HFFc6 (cell line): ENCODE data around the gene TNKS1BP1. TPM values are rescaled to one million over a fixed set of nuclear protein-coding genes. Genes with fewer than 3 reads are reported as not detected.

Experiments
- DNase-seq: peaks from one replicate; pipeline ENCODE4 v3.0.0-alpha.2; 2018
- H3K27ac Mint-ChIP-seq: 2 replicates; pipeline ENCODE4 v1.8.0; 2020; ENCODE audit warnings: mild to moderate bottlenecking, mixed read lengths
- H3K27me3 Mint-ChIP-seq: 2 replicates; pipeline ENCODE4 v1.8.0; 2021; ENCODE audit warnings: mild to moderate bottlenecking, moderate library complexity, mixed read lengths; ENCODE audit not compliant: insufficient read depth
- H3K36me3 Mint-ChIP-seq: 2 replicates; pipeline ENCODE4 v1.8.0; 2021; ENCODE audit warnings: low read depth, mixed read lengths
- H3K4me1 Mint-ChIP-seq: 2 replicates; pipeline ENCODE4 v1.8.0; 2020; ENCODE audit warnings: low read depth, mixed read lengths
- H3K4me3 Mint-ChIP-seq: 2 replicates; pipeline ENCODE4 v1.8.0; 2020; ENCODE audit warnings: mild to moderate bottlenecking, moderate library complexity, mixed read lengths
- H3K9me3 Mint-ChIP-seq: 2 replicates; pipeline ENCODE4 v1.8.0; 2020; ENCODE audit warnings: mild to moderate bottlenecking, mixed read lengths
- total RNA-seq, 6 experiments: library from RNA; stranded (reverse); fragmentation: NEBNext Ultra II Directional; extraction: Animal tissue kit (Norgen Biotek cat#: 25700); gene quantifications; 2 replicates in 1 of 6; 3 replicates in 5 of 6; pipeline ENCODE4 v1.2.3, GENCODE V29; 2021
- TF ChIP-seq, protein P1 (sequence below): fragments of 200-600 bp; sonication (generic); IDR thresholded peaks from 2 replicates; pipeline ENCODE4 v1.5.0; 2021; ENCODE audit warnings: antibody characterized with exemption, mild to moderate bottlenecking

Gene TNKS1BP1
- total RNA-seq, 6 experiments from 2014 or later = 118 to 134 (median 123) TPM

DNA sequence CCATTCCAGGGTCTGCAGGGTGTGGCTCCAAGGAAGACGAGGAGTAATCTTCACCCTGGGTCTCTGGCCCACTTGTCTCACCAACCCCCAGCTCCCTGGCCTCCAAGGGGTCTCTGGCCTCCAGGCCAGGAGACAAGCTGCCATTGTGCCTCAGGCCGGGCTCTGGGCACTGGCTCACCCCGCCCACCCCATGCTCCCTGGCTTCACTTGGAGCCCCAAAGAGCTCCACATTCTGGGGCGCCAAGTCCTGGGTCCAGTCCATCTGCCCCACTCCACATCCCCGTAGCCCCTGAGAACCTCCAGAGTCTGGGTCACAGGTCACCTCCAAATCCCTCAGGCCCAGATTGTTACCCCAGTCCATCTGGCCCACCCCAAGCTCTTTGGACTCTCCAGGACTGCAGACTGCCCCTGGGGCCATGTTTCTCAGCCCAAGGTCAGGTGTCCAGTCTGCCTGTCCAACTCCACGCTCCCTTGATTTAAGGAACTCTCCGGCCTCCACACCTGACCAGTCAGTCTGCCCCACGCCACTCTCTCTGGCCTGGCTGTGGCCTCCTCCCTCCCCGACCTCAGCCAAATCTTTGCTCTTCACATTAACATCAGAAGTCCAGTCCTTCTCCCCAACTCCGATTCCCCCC lies 16.2 kb downstream of the TNKS1BP1 start:
- DNase-seq = no peak
- H3K9me3 Mint-ChIP-seq = no peaks in the 10 kb centered on the region
- H3K27me3 Mint-ChIP-seq = peaks cover 5% of the 10 kb centered on the region; the same call in 1 of the 2 replicates
- peak overlapping the region; percentile 62 for H3K27ac Mint-ChIP-seq
- peaks cover 81% of the 10 kb centered on the region for H3K4me1 Mint-ChIP-seq
- H3K36me3 Mint-ChIP-seq = peaks cover 36% of the 10 kb centered on the region
- TF ChIP-seq, protein P1, sequence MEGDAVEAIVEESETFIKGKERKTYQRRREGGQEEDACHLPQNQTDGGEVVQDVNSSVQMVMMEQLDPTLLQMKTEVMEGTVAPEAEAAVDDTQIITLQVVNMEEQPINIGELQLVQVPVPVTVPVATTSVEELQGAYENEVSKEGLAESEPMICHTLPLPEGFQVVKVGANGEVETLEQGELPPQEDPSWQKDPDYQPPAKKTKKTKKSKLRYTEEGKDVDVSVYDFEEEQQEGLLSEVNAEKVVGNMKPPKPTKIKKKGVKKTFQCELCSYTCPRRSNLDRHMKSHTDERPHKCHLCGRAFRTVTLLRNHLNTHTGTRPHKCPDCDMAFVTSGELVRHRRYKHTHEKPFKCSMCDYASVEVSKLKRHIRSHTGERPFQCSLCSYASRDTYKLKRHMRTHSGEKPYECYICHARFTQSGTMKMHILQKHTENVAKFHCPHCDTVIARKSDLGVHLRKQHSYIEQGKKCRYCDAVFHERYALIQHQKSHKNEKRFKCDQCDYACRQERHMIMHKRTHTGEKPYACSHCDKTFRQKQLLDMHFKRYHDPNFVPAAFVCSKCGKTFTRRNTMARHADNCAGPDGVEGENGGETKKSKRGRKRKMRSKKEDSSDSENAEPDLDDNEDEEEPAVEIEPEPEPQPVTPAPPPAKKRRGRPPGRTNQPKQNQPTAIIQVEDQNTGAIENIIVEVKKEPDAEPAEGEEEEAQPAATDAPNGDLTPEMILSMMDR = no peak
- H3K4me3 Mint-ChIP-seq = peak overlapping the region; percentile 39

DNA sequence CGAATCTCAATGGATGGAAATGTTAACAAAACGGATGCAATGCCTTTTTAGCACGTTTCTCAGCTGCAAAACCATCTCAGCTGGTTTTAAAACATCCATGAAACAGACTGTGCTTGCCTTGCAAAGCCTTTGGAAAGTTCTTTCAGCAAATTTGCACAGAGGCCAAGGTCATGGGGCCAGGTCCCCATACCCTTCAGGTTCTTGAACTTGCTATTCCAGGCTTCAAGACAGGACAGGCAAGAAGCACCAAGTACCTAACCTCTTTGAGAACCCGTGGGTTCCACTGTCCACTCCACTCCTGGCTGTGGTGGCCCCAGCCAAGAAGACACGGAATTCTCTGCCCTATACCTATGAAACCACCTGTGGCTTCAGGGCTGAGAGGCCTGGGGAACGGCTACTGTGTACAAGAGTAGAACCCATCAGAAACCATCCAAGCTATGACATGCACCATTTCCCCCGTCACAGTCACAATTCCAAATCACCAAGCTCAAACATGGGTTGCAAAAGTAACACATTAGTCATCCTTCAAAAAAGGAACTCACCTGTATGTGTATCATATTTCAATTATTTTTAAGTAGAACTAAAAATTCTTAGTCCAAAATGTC lies 17.0 kb downstream of the TNKS1BP1 start:
- DNase-seq = no peak
- peak overlapping the region; percentile 39; the same call in 1 of the 2 replicates for H3K4me3 Mint-ChIP-seq
- peaks cover 84% of the 10 kb centered on the region for H3K4me1 Mint-ChIP-seq
- no peaks in the 10 kb centered on the region for H3K9me3 Mint-ChIP-seq
- TF ChIP-seq, protein P1 = no peak
- H3K36me3 Mint-ChIP-seq = peaks cover 44% of the 10 kb centered on the region
- H3K27ac Mint-ChIP-seq = no peak overlapping the region
- peaks cover 5% of the 10 kb centered on the region for H3K27me3 Mint-ChIP-seq

DNA sequence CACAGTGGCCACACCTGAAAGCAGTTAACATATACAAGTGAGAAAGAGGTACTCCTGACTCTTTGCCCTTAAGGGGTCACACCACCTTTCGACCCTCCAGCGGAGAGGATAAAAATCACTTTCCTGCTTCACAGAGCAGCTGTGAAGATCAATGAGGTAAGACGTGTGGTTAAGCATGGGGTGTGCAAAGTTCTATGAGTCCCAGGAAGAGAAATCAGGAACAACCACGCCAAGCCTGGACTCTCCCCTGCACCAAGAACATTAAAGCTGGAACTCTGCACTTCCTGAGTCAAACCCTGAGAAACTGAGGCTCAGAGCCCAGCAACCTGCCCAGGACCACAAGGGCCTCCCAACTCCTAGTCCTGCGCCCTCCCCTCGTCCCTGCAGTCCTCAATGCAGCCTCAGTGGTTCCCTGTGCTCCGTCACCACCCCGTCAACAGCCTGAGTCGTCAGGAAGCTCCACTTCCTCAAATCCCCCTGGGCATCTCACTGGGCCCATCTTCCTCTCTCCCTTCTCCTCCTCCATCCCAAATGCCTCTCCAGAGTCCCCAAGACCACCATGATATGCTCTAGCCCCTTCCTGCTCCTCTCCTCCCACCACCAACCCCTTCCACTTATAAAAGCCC lies 17.7 kb downstream of the TNKS1BP1 start:
- TF ChIP-seq, protein P1 = no peak
- peaks cover 46% of the 10 kb centered on the region for H3K36me3 Mint-ChIP-seq
- peaks cover 78% of the 10 kb centered on the region for H3K4me1 Mint-ChIP-seq
- H3K27me3 Mint-ChIP-seq = peaks cover 4% of the 10 kb centered on the region
- no peaks in the 10 kb centered on the region for H3K9me3 Mint-ChIP-seq
- H3K4me3 Mint-ChIP-seq = peak overlapping the region; percentile 35
- DNase-seq = no peak
- H3K27ac Mint-ChIP-seq = peak overlapping the region; percentile 3; the same call in 1 of the 2 replicates

DNA sequence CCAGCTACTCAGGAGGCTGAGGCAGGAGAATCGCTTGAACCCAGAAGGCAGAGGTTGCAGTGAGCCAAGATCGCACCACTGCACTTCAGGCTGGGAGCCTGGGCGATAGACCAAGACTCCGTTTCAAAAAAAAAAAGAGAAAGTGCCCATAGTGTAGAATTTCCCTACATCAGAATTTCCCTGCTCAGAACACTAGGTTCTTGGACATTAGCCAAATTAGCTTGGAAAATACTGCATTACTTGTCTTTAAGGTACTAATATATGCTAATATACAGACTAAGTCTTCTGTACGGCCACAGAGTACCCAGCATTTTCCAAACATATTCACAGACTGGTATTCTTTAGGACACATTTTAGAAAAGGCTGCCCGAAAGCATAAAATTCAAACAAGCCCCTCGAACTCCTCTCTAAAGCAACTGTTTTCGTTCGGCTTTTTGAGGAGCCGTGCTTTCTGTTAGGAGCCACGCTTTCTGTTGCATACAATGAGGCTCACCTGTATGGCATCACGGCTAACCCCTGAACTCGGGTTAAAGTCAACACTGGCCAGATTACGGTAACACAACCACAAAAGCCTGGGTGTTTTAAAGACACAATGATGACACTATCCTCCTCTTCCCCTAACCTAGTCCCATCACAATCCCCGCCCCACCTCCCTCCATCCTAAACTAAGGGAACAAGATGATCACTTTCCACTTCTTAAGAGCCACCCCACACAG lies 18.4 kb downstream of the TNKS1BP1 start:
- Mint-ChIP-seq H3K27me3 (peaks cover 3% of the 10 kb centered on the region), H3K27ac (peak overlapping the region; percentile 16; the same call in 1 of the 2 replicates), H3K4me1 (peaks cover 72% of the 10 kb centered on the region), H3K36me3 (peaks cover 53% of the 10 kb centered on the region), H3K9me3 (no peaks in the 10 kb centered on the region), H3K4me3 (no peak overlapping the region; the same call in 1 of the 2 replicates)
- TF ChIP-seq, protein P1 = no peak
- DNase-seq = no peak

DNA sequence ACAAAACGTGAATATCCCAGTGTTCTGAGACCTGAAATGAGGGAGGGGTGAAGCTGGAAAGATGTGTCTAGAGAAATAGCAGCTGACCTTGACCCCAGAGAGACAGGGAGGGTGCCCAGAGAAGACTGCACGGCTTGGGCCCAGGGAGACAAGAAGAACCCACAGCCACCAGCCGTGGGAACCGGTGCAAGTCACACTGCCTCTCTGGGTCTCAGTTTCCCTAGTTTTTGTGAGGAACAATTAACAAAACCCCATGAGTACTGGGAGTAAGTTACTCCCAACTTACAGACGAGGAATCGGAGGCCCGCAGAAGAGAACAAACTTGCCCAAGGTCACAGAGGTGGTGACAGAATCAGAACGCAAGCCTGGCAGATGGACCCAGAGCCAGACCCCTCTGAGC lies 19.2 kb downstream of the TNKS1BP1 start:
- TF ChIP-seq, protein P1 = no peak
- Mint-ChIP-seq H3K27me3 (peaks cover 3% of the 10 kb centered on the region), H3K4me3 (no peak overlapping the region), H3K27ac (no peak overlapping the region), H3K36me3 (peaks cover 61% of the 10 kb centered on the region), H3K4me1 (peaks cover 67% of the 10 kb centered on the region), H3K9me3 (no peaks in the 10 kb centered on the region)
- DNase-seq = no peak
